ENCODE results near the gene PTCD3. TPM values are rescaled to one million over a fixed set of nuclear protein-coding genes. Genes with fewer than 3 reads are reported as not detected.

The PTCD3 gene
- polyA plus RNA-seq, 1 experiment = 31.6 TPM

GRCh38 chr2:86157009-86157556 is 51.0 kb downstream of the PTCD3 start:
- CTCF ChIA-PET = interaction anchor here (0.6 to 0.7 kb wide), 3 partner anchors 14 to 134 kb away, joined by 3 read pairs; no protein-coding TSS in a partner anchor
- DNase-seq (ENCODE audit: low read depth) = no peak
- Histone ChIP-seq H3K4me3 (ENCODE audit: low read depth, low read length) (no peak overlapping the region), H3K36me3 (ENCODE audit: control insufficient read depth, insufficient read depth, low read length) (peaks cover 12% of the 10 kb centered on the region), H3K27me3 (ENCODE audit: control insufficient read depth, insufficient read depth, low read length) (no peaks in the 10 kb centered on the region)
- POLR2A ChIA-PET = no interaction called here
- no peak for TF ChIP-seq CTCF (IDR thresholded peaks at IDR 0.05; ENCODE audit: insufficient read depth, low read depth, low read length)

DNA sequence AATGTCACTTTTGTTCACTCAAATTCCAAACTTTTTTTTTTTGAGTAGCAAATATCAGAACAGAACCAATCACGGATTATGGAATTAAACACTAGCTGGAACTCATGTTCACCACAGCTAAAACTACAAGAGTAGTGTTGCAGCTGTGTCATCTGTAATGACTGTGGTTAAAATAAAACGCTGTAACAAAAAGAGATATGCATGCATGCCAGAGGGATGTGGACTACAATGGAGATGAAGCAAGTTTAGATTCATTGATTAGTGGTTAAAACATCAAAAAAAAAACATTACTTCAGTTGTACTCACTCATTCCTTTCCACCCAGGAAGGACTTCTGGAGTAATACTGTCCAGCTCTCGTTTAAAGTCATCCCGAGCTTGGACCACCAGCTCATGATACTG is 52.3 kb downstream of the PTCD3 start:
- Histone ChIP-seq H3K4me3 (ENCODE audit: low read depth, low read length) (no peak overlapping the region), H3K36me3 (ENCODE audit: control insufficient read depth, insufficient read depth, low read length) (peaks cover 15% of the 10 kb centered on the region), H3K27me3 (ENCODE audit: control insufficient read depth, insufficient read depth, low read length) (no peaks in the 10 kb centered on the region)
- DNase-seq (ENCODE audit: low read depth) = no peak
- ChIA-PET CTCF (interaction anchor here (0.6 to 1.1 kb wide), 3 partner anchors 9 to 214 kb away, joined by 3 read pairs; no protein-coding TSS in a partner anchor), POLR2A (no interaction called here)
- TF ChIP-seq CTCF (IDR thresholded peaks at IDR 0.05; ENCODE audit: insufficient read depth, low read depth, low read length) = no peak

GRCh38 chr2:86160156-86160952 is 54.3 kb downstream of the PTCD3 start:
- no peak for DNase-seq (ENCODE audit: low read depth)
- Histone ChIP-seq H3K36me3 (ENCODE audit: control insufficient read depth, insufficient read depth, low read length) (peaks cover 15% of the 10 kb centered on the region), H3K4me3 (ENCODE audit: low read depth, low read length) (no peak overlapping the region), H3K27me3 (ENCODE audit: control insufficient read depth, insufficient read depth, low read length) (no peaks in the 10 kb centered on the region)
- TF ChIP-seq CTCF (IDR thresholded peaks at IDR 0.05; ENCODE audit: insufficient read depth, low read depth, low read length) = no peak
- ChIA-PET POLR2A (no interaction called here), CTCF (interaction anchor here (0.6 kb wide), 1 partner anchor 210 kb away, joined by 3 read pairs; no protein-coding TSS in a partner anchor)

GRCh38 chr2:86170449-86170848 is 64.4 kb downstream of the PTCD3 start:
- CTCF ChIA-PET = no interaction called here

More at GRCh38 chr2:86170449-86170848, 64.4 kb downstream of the PTCD3 start:
- Histone ChIP-seq H3K4me3 (ENCODE audit: low read depth, low read length) (no peak overlapping the region), H3K36me3 (ENCODE audit: control insufficient read depth, insufficient read depth, low read length) (peaks cover 2% of the 10 kb centered on the region), H3K27me3 (ENCODE audit: control insufficient read depth, insufficient read depth, low read length) (no peaks in the 10 kb centered on the region)
- POLR2A ChIA-PET = no interaction called here
- DNase-seq (ENCODE audit: low read depth) = no peak
- TF ChIP-seq CTCF (IDR thresholded peaks at IDR 0.05; ENCODE audit: insufficient read depth, low read depth, low read length) = no peak

All from BJ (cell line).